Measurements from ENCODE around the gene MPP3.

DNA sequence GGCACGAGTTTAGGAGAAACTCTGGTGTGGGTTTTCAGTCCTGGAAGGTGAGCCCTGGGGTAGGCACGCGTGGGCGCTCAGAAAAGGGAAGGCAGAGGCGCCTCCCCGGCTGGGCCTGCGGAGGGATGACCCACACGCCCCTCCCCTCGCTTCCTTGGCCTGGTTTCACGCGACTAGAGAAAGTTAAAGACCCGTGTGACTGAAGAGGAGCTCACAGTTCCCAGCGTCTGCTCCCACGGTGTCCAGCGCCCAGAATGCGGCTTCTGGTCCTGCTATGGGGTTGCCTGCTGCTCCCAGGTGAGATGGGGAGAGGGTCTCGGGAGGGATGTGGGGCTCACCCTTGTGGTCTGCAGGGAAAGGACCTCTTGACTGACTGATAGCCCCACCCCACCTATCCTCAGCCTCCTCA is 14.0 kb upstream of the MPP3 start, which contains the start of gene CD300LG:
- TF ChIP-seq EZH2phosphoT487 (IDR thresholded peaks at IDR 0.05; ENCODE audit: borderline replicate concordance, low read length) (no peak), EZH2 (IDR thresholded peaks at IDR 0.05; ENCODE audit: low read length, unreplicated experiment) (no peak)
- TF ChIP-seq, protein P1, sequence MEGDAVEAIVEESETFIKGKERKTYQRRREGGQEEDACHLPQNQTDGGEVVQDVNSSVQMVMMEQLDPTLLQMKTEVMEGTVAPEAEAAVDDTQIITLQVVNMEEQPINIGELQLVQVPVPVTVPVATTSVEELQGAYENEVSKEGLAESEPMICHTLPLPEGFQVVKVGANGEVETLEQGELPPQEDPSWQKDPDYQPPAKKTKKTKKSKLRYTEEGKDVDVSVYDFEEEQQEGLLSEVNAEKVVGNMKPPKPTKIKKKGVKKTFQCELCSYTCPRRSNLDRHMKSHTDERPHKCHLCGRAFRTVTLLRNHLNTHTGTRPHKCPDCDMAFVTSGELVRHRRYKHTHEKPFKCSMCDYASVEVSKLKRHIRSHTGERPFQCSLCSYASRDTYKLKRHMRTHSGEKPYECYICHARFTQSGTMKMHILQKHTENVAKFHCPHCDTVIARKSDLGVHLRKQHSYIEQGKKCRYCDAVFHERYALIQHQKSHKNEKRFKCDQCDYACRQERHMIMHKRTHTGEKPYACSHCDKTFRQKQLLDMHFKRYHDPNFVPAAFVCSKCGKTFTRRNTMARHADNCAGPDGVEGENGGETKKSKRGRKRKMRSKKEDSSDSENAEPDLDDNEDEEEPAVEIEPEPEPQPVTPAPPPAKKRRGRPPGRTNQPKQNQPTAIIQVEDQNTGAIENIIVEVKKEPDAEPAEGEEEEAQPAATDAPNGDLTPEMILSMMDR (conservative IDR thresholded peaks at IDR 0.05; ENCODE audit: low read depth, low read length) = no peak
